Dermis blood vessel endothelial cell (primary cell): Measurements from ENCODE around the gene CACNB1. TPM values are rescaled to one million over a fixed set of nuclear protein-coding genes. Genes with fewer than 3 reads are reported as not detected.

Experiments
- DNase-seq: peaks from one replicate; pipeline ENCODE4 v3.0.0; 2010
- total RNA-seq: library from RNA; depleted of rRNA; stranded (reverse); fragments of >200 nt; gene quantifications from 2 replicates; pipeline ENCODE4 v1.2.3, GENCODE V29; 2014

CACNB1 gene
- total RNA-seq, 1 donor from 2014 or later: 1.0 TPM

DNA sequence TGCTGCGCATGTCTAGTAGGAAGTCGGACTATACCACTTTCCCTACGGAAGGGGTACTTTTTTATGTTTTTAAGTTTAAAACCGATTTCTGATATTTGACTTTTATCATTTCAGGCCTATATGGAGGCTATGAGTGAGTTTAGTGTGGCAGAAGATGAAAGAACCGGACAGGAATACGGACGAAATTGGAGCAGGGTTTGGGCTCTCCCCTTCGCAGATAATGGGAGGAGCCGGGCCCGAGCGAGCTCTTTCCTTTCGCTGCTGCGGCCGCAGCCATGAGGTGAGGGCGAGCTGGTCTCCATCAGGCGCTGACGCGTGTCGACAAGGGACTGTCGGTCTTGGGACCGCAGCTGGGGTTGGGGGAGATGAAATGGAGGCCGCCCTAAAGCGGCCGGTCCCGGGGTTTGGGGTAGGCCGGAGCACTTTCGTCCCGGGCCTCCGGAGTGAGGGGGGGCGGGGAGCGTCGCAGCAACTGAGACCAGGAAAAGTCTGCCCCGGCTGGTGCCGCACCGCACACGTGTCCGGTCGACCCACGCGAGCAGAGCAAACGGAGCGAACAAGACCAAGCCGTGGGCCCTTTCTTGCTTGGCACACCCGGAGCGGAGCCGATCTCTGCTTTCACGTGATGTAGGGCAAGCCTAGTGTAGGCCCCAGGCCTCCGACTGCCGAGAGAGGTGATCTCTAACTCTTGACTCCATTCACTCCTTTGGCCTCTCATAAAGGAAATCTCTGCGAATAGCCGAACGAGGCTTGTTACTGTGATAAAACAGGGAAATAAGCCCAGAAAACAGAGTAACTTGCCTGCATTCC lies 2.8 kb upstream of the CACNB1 start, which contains the start of gene RPL19:
TSS of gene RPL19 (plus strand) at position 214 of the 810 bp plus-strand sequence. CDS start at position 276, 62 bp downstream.
- DNase-seq: no peak

DNA sequence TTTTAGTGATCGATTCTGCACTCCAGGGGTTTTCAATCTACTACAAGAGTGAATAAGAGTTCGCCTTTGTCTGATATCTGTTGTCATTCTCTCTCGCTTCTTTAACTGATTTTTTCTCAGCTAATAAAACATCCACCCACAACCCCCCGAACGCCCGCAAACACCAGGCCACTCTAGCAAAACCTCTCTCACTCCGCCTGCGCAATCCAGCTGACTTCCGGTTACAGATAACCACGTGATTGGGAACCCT lies 2.3 kb upstream of the CACNB1 start:
- DNase-seq: peak; percentile 96

DNA sequence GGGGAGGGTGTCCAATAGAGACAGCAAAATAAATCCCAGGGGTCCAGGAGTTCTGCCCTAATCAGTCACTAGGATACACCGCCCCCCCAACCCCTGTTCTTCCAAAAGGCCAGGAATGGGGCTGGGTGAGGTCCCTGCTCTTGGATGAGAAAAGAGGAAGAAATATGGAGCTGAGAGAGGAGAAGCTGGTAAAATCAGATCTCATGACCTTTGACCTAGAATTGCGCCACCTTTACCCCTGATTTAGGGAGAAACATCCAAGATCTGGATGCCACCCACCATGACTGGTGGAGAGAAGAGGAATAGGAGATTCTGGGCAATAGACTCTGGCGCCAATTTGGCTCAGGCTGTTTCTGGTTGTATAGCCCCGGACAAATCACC lies 707 bp upstream of the CACNB1 start:
- DNase-seq: no peak

DNA sequence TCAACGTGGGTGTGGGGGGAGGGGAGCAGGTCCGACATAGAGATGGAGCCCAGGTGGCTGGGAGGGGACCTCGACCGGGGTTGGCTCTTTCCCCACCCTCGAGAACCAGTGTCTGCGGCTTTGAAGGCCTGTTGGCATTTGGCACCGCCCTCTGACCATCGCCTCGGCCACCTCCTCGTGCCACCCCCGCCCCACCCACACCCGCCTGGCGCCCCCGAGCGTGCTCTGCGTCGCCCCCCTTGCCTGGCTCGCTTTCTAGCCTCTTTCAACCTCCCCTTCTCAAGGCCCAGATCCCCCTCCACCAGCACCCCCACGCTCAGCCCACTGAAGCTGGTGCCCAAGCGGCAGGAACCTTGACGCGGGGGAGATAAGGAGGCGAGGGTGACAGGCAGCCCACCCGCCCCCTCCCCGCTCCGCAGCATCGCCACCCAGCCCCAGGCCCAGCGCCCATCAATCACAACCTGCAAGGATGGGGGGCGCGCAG lies 619 bp downstream of the CACNB1 start:
- DNase-seq: no peak

DNA sequence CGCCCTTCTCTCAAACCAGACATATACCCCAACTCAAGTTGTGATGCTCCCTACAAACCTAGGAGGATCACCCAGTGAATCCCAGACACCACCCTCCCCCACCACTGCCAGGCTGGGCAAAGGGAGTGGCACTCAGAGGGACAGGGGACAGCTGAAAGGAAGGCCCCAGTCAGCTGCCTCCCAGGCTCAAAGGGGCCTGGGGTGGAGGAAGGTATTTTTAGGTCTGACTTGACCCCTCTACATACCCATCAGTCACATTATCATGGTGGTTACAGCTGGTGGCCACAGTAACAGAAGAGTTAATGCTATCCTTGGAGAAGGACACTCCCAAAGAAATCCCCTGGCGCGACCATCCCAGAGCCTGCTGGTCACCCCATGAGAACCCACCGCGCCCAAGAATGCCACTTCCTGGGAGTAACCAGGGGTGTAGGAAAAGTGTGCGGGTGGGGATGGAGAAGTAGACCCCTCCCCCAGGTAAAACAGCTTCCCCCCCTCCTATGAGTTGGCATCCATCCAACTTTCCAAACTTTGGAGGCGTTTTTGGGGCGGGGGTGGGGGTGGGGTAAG lies 1.1 kb downstream of the CACNB1 start:
- DNase-seq: no peak

DNA sequence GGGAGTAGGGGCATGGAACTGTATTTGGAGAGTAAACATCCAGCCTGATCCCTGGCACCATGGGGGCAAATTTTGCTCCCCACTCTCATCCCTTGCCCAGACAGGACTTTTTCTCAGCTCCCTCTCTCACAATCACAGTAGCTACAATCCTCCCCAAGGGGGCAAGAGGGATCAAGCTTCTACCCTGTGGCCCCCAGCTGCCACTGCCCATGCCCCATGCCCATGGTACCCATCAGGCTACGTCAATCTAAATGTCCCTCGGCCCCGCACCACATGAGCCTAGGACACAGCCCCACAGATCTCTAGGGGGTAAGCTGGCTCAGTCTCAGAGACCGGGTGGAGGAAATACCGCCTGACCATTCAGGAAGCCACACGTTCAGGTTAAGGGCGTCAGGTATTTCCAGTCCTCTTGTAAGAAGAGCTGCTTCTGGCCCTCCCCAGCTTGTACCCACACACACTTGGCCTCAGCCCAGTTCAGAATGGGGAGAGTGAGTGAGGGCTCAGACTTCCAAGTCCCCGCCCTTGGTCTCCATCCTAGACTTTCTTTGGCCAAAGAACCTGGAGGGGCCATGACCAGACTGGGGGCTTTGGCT lies 1.8 kb downstream of the CACNB1 start:
- DNase-seq: no peak

DNA sequence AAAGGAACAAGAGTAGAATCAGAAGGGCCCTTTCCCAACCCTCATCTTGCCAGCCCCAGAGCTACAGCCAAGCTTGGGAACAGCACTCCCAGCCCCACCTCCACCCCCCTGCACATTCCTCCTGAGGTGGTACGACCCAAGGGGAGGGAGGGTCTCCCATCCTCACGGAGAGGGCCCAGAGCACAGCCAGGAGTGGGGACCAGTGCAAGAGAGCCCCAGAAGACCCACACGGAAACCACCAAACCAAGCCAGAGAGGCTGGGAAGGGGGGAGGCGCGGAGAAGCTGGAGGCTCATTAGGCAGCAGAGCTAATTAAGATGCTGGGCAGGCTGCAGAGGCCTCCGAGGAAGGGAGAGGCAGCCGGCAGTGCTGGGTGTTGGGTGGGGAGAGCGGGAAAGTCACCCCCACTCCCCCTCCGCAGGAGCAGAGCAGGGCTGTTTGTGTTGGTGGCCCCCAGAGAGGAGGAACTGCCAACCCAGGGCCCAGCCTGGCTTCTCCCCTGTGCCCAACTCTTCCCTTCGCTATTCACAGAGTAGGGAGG lies 2.4 kb downstream of the CACNB1 start:
- no peak for DNase-seq

DNA sequence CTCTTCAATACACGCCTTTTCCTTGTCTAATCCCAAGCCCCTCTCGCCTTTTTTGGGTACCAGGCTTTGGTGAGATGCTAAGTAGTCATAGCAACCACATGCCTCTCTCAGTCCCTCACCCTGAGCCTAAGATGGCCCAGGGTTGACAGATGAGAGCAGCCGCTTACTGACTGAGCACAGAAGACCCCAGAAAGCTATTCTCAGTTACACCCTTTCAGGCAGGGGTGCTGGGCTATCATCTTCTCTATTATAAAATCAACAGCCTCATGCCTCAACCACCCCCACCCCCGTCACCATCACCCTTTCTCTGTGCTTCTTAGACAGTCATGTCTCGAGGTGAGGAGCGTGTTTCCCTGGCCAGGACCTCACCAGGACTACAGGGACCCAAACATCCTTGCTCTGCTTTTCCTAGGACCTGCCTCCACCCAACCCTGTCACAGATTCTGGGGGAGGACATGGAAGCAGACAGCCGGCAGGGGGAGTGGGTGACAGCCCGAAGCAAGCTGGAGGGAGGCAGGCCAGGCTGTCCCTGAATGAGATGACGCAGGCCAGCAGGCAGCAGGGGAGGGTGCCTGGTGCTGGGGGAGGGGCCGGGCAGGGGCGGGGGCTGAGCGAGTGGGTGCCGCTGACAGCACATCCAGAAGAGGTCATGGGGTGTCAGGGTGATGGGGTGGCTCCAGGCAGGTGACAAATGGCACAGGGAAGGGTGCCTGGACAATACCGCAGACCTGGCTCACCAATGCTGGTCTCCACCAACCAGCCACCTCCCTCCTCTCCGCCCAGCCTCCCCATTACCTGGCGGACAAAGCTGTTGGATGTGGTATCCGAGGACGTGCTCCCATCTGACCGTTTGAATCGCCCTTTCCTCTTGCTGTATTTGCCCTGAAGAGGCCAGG lies 3.1 kb downstream of the CACNB1 start:
- peak; percentile 55 for DNase-seq

DNA sequence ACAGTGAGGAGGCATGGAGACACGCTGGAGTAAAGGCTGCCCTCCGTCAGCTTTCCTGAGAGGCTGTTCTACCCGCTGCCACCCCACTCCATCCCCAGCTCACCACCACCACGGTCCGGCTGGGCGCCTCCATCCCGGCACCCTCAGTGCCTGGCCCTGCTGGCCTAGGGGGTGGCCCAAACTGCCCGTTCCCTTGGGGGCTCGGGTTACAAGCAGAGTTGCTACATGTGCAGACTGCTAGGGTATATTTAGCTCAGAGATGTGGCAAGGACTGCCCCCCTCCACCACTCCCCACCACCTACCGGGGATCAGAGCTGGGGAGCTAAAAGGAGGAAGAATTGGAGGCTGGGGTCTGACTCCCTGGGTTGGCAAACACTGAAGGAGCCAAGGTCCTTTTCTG lies 4.1 kb downstream of the CACNB1 start:
- DNase-seq: no peak

DNA sequence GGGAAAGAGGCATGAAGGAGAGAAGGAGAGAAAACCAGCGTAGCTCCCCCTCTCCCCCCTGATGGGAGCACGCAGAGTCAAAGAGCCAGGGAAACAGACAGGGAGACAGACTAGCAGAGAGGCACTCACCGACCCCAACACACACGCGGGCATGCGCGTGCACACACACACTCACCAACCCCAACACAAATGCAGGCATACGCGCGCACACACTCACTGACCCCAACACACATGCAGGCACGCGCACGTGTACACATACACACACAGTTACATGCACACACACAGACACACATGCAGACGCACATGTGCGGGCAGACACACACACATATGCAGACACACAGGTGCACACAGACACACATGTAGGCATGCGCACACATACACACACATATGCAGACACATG lies 4.6 kb downstream of the CACNB1 start:
- DNase-seq: no peak

DNA sequence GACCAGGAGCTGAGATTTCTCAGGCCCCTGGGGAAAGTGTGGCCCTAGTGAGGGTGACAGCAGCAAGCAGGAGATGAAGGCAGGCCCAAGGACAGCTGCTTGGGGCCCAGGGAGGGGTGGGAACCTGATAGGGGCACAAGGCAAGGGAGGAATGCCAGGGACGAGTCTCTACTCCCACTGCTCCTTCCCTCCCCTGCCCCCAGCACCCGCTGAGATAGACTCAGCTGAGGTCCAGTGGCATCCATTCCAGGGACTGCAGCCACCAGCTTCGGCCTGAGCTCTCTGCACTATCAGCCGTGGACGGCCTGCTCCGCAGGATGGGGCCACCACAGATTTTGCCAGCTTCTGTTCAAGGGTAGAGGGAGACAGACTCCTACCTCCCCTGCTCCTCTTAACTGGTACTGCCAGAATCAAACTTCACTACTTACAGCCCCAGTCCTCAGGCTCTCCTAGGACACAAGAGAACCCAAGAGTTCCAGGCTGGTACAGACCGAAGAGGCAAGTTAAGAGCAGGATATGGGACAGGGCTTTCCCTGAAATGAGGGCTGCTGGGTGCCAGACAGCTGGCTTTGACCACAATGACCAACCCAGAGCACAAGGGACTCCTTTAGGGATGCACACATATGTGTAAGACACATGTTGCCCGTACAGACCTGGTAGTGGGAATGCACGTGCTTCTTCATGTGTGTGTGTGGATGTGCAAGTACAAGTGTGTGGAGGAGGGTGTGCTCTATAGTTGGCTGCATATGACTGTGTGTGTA lies 5.5 kb downstream of the CACNB1 start:
- no peak for DNase-seq

DNA sequence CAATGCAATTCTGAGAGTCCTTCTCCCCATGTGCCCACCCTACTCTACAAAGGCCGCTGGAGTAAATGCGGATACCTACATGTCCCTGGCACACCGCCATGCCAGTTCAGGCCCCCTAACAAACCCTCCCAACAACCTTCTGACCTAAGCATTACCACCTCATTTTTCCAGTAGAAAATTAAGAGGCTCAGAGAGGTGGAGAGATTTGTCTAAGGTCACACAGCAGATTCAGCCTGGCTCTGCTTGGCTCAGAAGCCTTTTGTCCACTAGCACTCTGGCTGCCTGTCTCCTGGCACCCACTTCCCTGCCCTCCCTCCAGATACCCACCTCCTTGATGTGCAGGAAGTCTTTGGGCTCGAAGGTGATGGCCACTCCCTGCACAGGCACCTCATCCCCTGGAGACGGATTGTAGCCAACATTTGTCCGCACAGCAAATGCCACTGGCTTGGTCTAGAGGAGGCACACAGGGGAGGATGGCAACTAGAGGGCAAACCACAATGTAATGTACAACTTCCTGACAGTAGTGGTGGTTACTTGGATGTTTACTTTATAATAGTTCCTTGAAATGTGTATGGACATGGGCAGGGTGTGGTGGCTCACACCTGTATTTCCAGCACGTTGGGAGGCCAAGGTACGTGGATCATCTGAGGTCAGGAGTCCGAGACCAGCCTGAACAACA lies 10.2 kb downstream of the CACNB1 start:
- no peak for DNase-seq

DNA sequence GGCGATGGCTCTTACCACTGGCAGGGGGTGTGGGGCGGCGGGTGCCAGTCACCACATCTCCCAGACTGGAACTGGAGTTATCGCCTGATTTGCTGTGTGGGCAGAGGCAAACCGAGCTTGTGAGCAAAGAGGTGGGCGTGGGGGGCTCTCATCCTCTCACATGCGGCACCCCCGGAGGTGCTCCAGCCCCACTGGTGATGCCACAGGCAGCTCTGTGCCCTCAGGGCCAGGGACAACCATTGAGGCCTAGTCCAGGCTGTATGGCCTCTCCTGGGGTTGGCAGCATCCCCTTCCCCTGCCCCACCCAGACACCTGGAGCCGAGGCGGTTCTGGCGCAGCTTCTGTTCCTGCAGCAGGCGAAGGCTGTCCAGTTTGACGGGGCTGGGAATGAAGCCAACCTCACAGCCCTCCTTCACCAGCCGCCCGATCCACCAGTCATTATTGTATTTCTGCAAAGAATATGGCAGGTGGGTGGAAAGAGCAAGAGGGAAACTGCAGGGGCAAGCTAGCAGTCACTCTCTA lies 10.9 kb downstream of the CACNB1 start:
- no peak for DNase-seq

DNA sequence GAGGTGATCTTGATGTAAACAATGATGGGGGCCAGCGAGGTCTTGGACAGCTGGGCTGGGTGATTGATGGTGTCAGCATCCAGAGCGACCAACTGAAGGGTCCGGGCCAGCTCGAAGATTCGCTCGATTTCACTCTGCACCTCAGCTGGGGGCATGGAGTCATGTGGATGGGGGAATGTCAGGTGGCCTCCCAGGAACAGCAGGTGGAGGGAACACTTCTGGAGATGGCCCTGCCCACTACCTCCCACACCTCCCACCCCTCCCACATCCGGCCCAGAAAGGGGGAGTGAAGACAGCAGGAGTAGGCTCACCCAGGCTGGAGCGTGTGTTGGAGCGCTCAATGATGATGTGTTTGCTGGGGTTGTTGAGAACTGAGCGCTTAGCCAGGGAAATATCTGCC lies 13.7 kb downstream of the CACNB1 start:
- DNase-seq: no peak

DNA sequence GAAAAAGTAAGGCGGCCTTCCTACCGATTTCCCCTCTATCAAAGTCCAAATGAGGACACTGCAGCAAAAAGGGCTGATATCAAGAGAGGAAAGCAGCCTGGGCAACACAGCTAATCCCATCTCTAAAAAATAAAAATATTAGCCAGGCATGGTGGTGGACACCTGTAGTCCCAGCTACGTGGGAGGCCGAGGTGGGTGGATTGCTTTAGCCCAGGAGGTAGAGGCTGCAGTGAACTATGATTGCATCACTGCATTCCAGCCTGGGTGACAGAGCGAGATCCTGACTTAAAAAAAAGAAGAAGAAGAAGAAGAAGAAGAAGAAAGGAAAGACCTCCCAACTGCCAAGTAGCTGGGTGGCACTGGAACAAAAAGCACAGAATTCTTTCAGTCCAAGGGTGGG lies 14.4 kb downstream of the CACNB1 start:
- no peak for DNase-seq

DNA sequence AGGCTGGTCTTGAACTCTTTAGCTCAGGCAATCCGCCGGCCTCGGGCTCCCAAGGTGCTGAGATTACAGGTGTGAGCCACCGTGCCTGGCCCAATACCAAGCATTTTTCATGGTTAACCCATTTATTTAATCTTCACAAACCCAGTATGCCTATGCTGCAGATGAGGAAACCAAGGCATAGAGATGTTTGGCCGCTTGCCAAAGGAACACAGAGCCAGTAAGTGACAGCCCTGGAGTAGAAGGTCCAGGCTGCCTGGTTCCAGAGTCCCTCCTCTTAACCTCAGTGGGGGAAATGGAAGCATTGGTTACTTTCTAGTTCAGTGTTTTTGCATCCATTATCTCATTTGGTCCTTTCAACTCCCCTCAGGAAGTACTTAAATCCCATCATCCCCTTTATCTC lies 16.2 kb downstream of the CACNB1 start:
- DNase-seq: no peak

DNA sequence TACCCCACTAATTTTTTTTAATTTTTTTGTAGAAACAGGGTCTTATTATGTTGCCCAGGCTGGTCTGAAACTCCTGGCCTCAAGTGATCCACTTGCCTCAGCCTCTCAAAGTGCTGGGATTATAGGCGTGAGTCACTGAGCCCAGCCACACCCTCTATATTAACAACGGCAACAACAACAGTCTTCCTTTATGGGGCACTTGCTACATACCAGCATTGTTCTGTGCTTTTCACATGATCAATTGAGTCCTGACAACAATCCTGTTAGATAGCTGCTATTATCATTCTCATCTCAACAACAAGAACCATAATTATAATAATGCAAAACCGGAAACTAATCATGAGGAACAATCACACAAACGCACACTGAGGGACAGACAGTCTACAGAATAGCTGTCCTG lies 18.9 kb downstream of the CACNB1 start:
- peak; percentile 79 for DNase-seq

DNA sequence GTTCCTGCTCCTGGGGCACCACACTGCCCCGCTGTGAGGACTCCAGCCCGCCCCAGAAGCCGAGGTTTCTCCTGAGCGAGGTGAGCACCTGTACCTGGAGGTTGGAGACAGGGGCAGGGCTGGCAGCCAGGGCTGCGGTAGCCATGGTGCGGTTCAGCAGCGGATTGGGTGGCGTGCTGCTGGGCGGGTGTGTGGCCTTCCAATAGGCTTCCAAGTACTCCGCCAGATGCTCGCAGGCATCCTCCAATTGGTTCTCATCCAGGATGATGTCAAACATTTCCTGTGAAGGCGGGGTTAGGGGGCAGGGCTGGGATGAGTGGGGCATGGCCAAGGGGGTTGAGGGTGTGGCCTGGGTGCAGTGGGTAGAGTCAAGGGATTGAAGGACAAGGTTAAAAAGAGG lies 20.2 kb downstream of the CACNB1 start:
- no peak for DNase-seq

DNA sequence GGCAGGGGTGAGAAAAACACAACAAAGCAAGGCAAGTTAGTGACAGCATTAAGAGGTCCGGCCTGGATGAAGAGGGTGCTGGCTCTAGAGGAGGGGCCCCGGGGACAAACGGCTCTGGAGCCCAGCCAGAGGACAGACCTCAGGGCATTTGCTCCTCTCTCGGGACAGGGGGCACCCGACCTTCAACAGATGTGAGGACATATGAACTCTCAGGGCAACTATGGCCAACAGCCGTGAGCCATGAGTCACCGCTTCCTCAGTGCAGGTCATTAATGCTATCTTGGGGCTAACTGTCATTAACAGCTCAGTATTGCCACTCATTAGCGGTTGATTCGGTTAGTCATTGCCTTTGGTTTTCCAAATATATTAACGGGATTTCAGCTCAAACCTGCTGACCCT lies 21.8 kb downstream of the CACNB1 start:
- peak; percentile 67 for DNase-seq

DNA sequence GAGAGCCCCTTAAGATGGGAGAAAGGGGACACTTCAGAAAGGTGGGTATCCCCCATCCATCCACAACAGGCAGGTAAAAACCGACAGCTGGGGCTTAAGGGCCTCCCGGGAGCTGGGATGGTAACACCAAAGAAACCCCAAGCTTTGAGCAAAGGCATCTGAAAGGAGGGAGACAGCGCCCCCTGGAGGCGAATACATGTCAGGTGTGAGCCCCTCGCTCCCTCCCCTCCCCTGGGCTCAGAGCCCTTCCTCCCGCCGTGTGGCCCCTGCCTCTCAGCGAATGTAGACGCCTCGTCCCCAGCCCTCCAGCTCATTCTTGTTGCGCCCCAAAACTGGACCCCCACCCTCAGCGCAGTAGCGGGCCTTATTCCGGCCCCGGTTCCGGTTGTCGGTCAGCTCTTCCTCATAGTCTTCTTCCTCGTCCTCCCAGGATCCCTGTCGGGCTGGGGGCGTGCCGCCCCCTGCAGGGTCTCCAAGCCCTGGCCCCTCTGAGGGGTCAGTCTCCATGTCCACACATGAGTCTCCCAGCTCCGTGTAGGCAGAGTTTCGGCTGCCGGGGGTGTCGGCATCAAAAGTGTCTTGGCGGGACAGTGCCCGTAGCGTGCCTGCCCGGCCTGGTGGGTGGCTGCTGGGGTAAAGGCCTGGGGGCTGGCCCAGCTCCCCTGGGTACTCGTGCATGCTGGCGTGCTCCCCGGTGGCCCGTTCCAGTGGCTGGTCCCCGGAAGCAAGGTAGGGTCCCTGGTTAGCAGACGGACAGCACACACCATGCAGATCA lies 22.4 kb downstream of the CACNB1 start:
- DNase-seq: peak; percentile 76
